Astrocyte of the spinal cord (primary cell): ENCODE measurements around the gene MZT2B.
"Not testable (repeated sequence)": the region's sequence is repeated elsewhere in the genome, so short reads cannot be mapped to it uniquely, and the experiment has no call there.

Source experiments
- DNase-seq: peaks from one replicate; pipeline ENCODE4 v3.0.0; 2011; ENCODE audit warnings: low read depth, low spot score
- H3K4me3 ChIP-seq: 2 replicates; pipeline ENCODE4 v1.5.1; 2011; ENCODE audit warnings: low read depth, mild to moderate bottlenecking, low read length, moderate library complexity
- CTCF ChIP-seq: IDR thresholded peaks from 2 replicates; pipeline ENCODE4 v1.5.1; 2012; ENCODE audit warnings: low read depth, mild to moderate bottlenecking, low read length, inconsistent platforms
- in situ Hi-C: cut with HindIII; loops from 2 replicates; pipeline ENCODE4 v1.10.0; 2017; ENCODE audit warnings: low sequenced_read_pairs

The MZT2B gene

GRCh38 chr2:130183512-130184373 lies 1.7 kb downstream of the MZT2B start:
- no peak for TF ChIP-seq CTCF
- peak; percentile 39 for DNase-seq
- H3K4me3 ChIP-seq, result peak overlapping the region; percentile 55
- in situ Hi-C loops, result no loop called here

GRCh38 chr2:130185436-130185835 lies 3.4 kb downstream of the MZT2B start:
- H3K4me3 ChIP-seq, result no peak overlapping the region
- in situ Hi-C loops, result no loop called here
- no peak for DNase-seq
- no peak for TF ChIP-seq CTCF

- no peak overlapping the region for H3K4me3 ChIP-seq
- in situ Hi-C loops, result no loop called here
- DNase-seq, result no peak
- TF ChIP-seq CTCF, result no peak
Measured at GRCh38 chr2:130185896-130186295, 3.8 kb downstream of the MZT2B start.

- no peak for DNase-seq
- in situ Hi-C loops, result no loop called here
- no peak overlapping the region for H3K4me3 ChIP-seq
- no peak for TF ChIP-seq CTCF
Measured at GRCh38 chr2:130186391-130186790, 4.3 kb downstream of the MZT2B start.

- in situ Hi-C loops, result no loop called here
Measured at GRCh38 chr2:130187268-130187667, 5.2 kb downstream of the MZT2B start.

GRCh38 chr2:130187859-130188792 lies 6.1 kb downstream of the MZT2B start:
- H3K4me3 ChIP-seq, in situ Hi-C loops, DNase-seq: not testable (repeated sequence)

More at GRCh38 chr2:130187268-130187667, 5.2 kb downstream of the MZT2B start:
- no peak for TF ChIP-seq CTCF
- DNase-seq, result no peak
- no peak overlapping the region for H3K4me3 ChIP-seq

- in situ Hi-C loops, DNase-seq, H3K4me3 ChIP-seq: not testable (repeated sequence)
Measured at GRCh38 chr2:130188958-130189357, 6.9 kb downstream of the MZT2B start.
